GM19351 (cell line): ENCODE results near the gene CAPRIN1.
A peak's percentile ranks its signal among the peaks of the same experiment; 100 is the strongest.
"Not testable (repeated sequence)": the region's sequence is repeated elsewhere in the genome, so short reads cannot be mapped to it uniquely, and the experiment has no call there.

ENCODE experiments used
- ATAC-seq: cut with Tn5 transposase; IDR thresholded peaks from one replicate; pipeline ENCODE4 v1.9.1; 2021; ENCODE audit warnings: mild to moderate bottlenecking, moderate library complexity; ENCODE audit not compliant: unreplicated experiment

Gene CAPRIN1

DNA sequence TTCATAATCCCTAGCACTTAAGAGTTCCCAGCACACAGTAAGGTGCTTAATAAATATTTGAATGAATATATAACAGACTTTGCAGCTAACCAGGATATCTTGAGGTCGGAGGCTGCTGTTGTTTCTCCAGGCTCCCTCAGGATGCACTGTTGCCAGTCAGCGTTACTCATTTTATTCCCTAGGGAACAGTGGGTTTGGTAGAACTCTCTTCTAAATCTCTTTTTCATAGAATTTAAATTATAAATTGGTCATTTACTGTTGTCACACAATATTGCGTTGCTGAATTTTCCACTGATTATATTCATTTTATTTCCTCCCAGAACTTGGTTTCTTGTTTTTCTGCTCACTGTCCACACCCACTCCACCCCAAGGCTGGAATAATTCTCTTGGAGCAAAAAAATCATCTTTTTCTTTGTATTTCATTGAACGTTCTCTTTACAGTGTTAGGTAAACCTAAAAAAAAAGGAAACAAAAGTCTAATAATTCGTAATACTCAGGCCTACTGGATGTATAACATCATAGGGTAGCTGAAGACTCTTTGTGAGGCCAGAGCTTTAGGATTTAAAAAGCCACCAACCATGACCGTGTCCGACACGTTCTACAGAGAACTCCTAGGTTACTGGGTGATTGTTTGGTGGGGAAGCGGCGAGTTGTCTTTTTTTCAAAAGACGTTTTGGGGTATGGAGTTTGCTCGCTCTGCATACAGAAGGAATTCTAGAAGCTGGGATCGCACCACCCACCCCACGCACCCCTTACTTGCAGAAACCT lies 766 bp upstream of the CAPRIN1 start:
- ATAC-seq: no peak

GRCh38 chr11:34052036-34052607 lies 591 bp downstream of the CAPRIN1 start:
- peak; percentile 56 for ATAC-seq

DNA sequence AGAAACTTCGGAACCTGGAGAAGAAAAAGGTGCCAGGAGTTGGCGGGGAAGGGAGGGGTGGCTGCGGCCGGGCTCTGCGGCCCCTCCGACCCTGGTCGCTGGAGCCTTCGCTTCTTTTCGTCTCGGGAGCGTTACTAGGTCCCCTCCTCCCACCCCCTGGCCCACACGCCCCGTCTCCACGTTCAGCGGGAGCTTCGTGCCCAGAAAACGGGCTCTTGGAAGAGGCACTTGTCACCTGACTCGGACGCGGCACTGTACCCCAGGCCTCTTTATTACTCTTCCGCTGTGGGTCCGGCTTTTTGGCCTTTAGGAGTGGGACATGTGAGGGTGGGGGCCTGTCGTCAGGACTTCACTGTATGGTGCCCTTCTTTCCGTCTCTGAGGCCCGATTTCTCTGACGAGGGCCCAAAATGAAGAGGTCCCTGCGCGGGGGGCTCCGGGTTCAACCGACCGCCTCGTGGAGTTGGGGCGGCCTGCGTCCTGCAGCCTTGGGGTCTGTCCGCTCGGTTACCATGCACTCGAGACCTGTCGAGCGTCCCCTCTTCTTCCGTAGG lies 1.2 kb downstream of the CAPRIN1 start:
- no peak for ATAC-seq

DNA sequence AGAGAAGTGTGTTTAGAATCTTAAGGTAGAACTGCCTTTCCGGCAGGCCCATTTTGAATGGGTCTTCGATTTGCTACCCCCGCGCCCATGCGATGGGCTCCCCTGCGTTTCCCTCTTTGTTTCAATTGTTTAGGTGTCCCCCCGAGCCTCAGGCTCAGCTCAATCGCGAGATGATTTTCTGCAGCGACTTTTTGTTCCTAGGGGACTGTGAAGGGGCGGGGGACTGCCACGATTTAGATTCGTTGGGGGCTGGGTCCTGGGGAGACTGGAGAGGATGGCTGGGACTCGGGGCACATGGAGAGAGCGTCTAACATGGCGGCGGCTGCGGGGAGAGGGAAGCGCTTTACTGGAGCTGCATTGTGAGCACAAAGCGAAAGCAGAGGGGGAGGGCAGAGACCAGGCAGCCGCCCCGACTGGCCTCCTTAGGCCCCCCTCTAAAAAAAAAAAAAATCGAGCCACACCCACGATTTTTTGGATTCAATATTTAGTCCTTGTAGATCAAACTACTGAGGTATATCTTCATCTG lies 1.7 kb downstream of the CAPRIN1 start:
- ATAC-seq: peak; percentile 48

- not testable (repeated sequence) for ATAC-seq
These were observed 2.8 kb downstream of the CAPRIN1 start for GRCh38 chr11:34054351-34054750.

DNA sequence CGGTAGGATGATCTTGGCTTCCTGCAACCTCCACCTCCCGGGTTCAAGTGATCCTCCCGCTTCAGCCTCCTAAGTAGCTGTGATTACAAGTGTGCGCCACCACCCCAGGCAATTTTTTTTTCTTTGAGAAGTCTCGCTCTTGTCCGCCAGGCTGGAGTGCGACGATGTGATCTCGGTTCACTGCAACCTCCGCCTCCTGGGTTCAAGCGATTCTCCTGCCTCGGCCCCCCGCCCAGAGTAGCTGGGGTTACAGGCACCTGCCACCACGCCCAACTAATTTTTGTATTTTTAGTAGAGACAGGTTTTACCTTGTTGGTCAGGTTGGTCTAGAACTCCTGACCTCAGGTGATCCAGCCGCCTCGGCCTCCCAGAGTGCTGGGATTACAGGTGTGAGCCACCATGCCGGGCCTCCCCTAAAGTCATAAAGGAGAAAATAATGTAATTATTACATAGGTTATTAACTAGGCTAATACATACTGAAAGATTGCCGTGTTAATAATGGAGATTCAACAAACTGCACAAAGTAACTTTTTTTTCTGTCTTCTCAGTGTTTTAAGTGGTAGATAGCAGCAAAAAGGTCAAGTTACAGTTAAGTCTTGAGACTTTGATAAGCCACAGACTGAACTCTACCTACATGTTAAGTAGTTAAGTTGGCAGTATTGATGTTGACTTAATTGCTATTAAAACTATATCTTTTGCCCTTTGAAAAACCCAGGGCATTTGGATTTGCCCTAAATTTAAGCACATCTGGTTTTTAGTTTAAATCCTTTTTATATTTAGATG lies 3.9 kb downstream of the CAPRIN1 start:
- no peak for ATAC-seq

- ATAC-seq: no peak
These were observed 5.1 kb downstream of the CAPRIN1 start for GRCh38 chr11:34056672-34057071.

DNA sequence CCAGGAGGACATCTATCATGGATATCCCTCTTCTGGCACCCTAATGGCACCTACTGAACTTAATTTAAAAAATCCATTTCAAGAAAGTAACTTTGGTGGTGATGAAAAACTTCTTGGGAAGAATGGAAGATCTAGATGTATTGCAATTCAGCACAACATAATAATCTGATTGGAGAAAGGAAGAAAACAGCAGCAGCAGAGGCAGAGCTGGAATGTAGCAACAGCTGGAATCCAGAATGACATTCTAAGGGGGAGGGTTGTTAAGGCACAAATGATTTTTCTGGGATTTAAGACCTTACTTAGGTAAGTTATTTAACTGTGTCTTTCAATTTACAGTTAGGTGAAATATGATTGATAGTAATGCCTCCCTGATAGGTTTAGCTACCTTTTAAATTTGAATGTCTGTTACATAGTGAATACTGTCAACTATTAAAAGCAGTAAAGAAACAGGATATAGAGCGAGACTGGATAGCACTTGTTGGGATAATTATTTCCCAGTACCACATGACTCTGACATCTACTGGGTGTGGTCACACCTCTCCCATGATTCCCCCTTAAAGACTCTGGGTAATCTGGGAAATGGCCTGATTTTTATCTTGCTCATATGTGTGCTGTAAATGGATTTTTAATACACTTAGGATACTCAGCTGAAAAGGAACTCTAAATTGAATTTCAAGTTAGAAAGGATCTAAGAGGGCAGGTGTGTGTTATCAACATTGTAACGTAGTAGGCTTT lies 11.7 kb downstream of the CAPRIN1 start:
- no peak for ATAC-seq

- no peak for ATAC-seq
These were observed 12.8 kb downstream of the CAPRIN1 start for GRCh38 chr11:34064291-34064690.

GRCh38 chr11:34065505-34066203 lies 14.1 kb downstream of the CAPRIN1 start:
- ATAC-seq: no peak

- ATAC-seq: not testable (repeated sequence)
These were observed 15.2 kb downstream of the CAPRIN1 start for GRCh38 chr11:34066766-34067165.

DNA sequence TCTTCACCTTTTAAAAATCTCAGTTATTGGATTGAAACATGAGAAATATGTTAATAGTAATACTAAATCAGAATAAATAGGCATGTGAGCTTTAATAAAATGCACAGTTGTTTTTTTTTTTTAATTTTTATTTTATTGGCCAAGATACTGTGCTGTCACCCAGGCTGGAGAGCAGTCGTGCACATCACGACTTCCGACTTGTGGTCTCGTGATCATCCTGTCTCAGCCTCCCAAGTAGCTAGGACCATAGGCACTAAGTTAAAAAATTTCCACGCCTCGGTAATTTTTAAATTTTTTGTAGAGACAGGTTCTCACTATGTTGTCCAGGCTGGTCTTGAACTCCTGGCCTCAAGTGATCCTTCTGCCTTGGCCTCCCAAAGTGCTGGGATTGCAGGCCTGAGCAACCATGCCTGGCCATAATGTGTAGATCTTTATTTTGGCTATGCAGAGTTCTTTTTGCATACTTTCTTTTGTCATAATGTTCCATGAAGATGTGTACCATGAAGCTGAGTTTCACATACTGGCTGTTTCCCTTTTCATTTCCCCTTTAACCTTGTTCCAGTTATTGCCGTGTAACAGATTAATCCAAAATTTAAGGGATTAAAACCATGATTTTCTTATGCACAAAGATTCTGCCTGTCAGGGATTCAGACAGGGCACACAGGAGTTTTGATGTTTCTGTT lies 16.0 kb downstream of the CAPRIN1 start:
- ATAC-seq: peak; percentile 75

GRCh38 chr11:34068111-34068510 lies 16.6 kb downstream of the CAPRIN1 start:
- no peak for ATAC-seq

DNA sequence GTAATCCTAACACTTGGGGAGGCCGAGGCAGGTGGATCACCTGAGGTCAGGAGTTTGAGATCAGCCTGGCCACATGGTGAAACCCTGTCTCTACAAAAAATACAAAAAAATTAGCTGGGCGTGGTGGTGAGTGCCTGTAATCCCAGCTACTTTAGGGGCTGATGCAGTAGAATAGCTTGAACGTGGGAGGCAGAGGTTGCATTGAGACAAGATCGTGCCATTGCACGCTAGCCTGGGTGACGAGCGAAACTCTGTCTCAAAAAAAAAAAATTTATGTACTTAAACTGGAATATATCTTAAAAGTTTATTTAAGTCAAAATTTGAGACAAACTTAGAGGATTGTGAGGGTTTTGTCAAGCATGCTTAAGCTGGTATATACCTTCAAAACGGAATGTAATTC lies 19.8 kb downstream of the CAPRIN1 start:
- not testable (repeated sequence) for ATAC-seq

GRCh38 chr11:34072041-34072440 lies 20.5 kb downstream of the CAPRIN1 start:
- no peak for ATAC-seq

DNA sequence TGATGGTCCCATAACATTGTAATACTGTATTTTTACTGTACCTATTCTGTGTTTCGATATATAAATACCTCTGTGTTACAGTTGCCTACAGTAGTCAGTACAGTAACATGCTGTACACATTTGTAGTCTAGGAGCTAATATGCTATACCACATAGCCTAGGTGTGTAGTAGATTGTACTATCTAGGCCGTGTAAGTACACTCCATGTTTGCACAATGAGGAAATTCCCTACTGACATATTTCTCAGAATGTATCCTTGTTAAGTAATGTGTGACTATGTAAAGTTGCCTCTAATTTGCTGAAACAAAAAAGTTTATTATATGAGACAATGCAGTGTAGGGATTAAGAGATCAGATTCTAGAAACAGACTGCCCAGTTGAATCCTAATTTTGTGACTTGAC lies 21.3 kb downstream of the CAPRIN1 start:
- ATAC-seq: no peak

- ATAC-seq: no peak
These were observed 22.9 kb downstream of the CAPRIN1 start for GRCh38 chr11:34074391-34074790.

DNA sequence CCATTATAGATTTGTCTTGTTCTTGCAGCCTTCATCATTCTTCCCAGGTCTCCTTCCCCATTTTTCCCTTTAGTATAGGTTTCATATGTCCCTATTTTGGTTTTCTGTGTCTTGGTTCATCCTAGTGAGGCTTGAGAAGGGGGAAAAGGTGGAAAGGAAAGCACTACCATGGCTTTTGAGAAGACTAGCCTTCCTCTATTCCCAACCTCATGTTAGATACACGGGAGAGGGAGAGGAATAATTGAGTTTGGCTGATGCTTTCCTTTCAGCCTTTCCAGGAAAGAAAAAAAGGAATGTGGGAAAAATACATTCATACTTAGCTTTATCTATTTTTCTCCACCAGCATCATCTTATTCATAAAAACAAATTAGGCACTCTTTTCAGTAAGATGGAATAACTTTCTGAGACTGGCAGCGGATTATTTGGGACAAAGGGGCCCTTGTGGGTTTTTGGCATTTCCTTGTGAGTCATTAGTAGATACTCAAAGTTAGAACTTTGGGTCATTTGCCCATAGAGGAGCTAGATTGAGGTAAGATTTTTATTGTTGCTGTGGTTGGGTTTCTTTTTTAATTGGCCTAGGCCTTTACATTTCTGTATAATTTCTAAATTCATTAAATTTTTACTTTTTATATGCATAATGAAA lies 23.8 kb downstream of the CAPRIN1 start:
- no peak for ATAC-seq

GRCh38 chr11:34080609-34081008 lies 29.1 kb downstream of the CAPRIN1 start:
- no peak for ATAC-seq
